ENCODE measurements around the gene FAM171A1.

- TF ChIP-seq POLR2AphosphoS5 (IDR thresholded peaks at IDR 0.05; ENCODE audit: borderline replicate concordance, low read depth, low read length), result no peak
- no peak for TF ChIP-seq EZH2 (IDR thresholded peaks at IDR 0.05)
- TF ChIP-seq FOXP2 (optimal IDR thresholded peaks at IDR 0.05; ENCODE audit: control extremely low read depth, extremely low read length, insufficient read depth), result no peak
Measured at GRCh38 chr10:15224948-15225347, 146.1 kb downstream of the FAM171A1 start.

Measured in SK-N-MC (cell line).